K562 (cell line): Measurements from ENCODE around the gene IRAK3. TPM values are rescaled to one million over a fixed set of nuclear protein-coding genes. Genes with fewer than 3 reads are reported as not detected.

Experiments used
- CTBP1 ChIP-seq: fragments of 450-650 bp; IDR thresholded peaks from 2 replicates; pipeline ENCODE4 v1.6.1; 2016; ENCODE audit warnings: borderline replicate concordance
- JUN ChIP-seq, 2 experiments: sonication (generic) in 1 of 2; formaldehyde crosslinking in 1 of 2; IDR thresholded peaks; 2 replicates each; pipeline versions ENCODE4 v1.6.1 to v1.8.0; 2012 to 2022; ENCODE audit warnings: borderline replicate concordance in 2 of 2, mild to moderate bottlenecking in 2 of 2, improper control_type of control experiment in 1 of 2, low read depth in 1 of 2, low read length in 1 of 2, missing genetic modification reagents in 1 of 2
- RAD21 ChIP-seq, 2 experiments: fragments of 250-450 bp in 1 of 2; fragments of 450-650 bp in 1 of 2; sonication (Bioruptor Pico) in 1 of 2; formaldehyde crosslinking in 1 of 2; IDR thresholded peaks in 1 of 2; conservative IDR thresholded peaks in 1 of 2; 2 replicates each; pipeline versions ENCODE4 v1.4.0 to v1.8.0; 2020 to 2022; ENCODE audit warnings: mild to moderate bottlenecking in 2 of 2, moderate library complexity in 1 of 2
- TSHZ1 ChIP-seq: fragments of 250-450 bp; sonication (Bioruptor Pico); IDR thresholded peaks from 2 replicates; pipeline ENCODE4 v1.4.0; 2020; ENCODE audit warnings: mild to moderate bottlenecking, moderate library complexity
- ZNF384 ChIP-seq: IDR thresholded peaks from 2 replicates; pipeline ENCODE4 v1.6.1; 2012; ENCODE audit warnings: low read depth, low read length, improper control_type of control experiment
- ZNF76 ChIP-seq: fragments of 250-450 bp; sonication (Bioruptor Pico); IDR thresholded peaks from 2 replicates; pipeline ENCODE4 v1.4.0; 2020; ENCODE audit warnings: mild to moderate bottlenecking, moderate library complexity, borderline replicate concordance
- polyA plus RNA-seq, 8 experiments: library from polyadenylated mRNA; depleted of rRNA in 4 of 8; stranded (reverse) in 5 of 8; unstranded in 3 of 8; fragments of >200 nt; fragmentation: Nextera tagmentation in 2 of 8; fragmentation: Illumina TruSeq in 1 of 8; extraction: Ambion mirVana in 2 of 8; extraction: Trizol in 1 of 8; gene quantifications; 2 replicates each; pipeline versions ENCODE4 v1.2.1 to v1.2.3, GENCODE V29; 2011 to 2014; ENCODE audit warnings: inconsistent platforms in 1 of 8, missing spikeins in 1 of 8
- total RNA-seq, 7 experiments: library from RNA; depleted of rRNA in 6 of 7; stranded (reverse); fragments of >200 nt in 6 of 7; fragmentation: Illumina TruSeq in 2 of 7; extraction: Trizol in 2 of 7; gene quantifications; 2 replicates each; pipeline versions ENCODE4 v1.2.1 to v1.2.3, GENCODE V29; 2011 to 2021; ENCODE audit warnings: low replicate concordance in 1 of 7
- TF ChIP-seq, protein P1 (sequence below): fragments of 200-600 bp; sonication (generic); IDR thresholded peaks from one replicate; pipeline ENCODE4 v1.6.1; 2012; ENCODE audit warnings: mild to moderate bottlenecking, low read depth, low read length, inconsistent platforms
- TF ChIP-seq, protein P2 (sequence below), 3 experiments: IDR thresholded peaks in 2 of 3; conservative IDR thresholded peaks in 1 of 3; 2 replicates each; pipeline ENCODE4 v1.5.1; 2011 to 2012; ENCODE audit warnings: low read length in 3 of 3, mild to moderate bottlenecking in 3 of 3, control low read depth in 2 of 3, improper control_type of control experiment in 1 of 3, inconsistent platforms in 1 of 3, low read depth in 1 of 3, mixed read lengths in 1 of 3, moderate library complexity in 1 of 3; ENCODE audit not compliant: insufficient read depth in 2 of 3

IRAK3 gene
- total and polyA plus RNA-seq, 9 of the 15 experiments (the other 6 are each of a cell fraction or from before 2014, with no cell fraction given): 0.06 to 0.09 (median 0.07) TPM; not detected in 6

DNA sequence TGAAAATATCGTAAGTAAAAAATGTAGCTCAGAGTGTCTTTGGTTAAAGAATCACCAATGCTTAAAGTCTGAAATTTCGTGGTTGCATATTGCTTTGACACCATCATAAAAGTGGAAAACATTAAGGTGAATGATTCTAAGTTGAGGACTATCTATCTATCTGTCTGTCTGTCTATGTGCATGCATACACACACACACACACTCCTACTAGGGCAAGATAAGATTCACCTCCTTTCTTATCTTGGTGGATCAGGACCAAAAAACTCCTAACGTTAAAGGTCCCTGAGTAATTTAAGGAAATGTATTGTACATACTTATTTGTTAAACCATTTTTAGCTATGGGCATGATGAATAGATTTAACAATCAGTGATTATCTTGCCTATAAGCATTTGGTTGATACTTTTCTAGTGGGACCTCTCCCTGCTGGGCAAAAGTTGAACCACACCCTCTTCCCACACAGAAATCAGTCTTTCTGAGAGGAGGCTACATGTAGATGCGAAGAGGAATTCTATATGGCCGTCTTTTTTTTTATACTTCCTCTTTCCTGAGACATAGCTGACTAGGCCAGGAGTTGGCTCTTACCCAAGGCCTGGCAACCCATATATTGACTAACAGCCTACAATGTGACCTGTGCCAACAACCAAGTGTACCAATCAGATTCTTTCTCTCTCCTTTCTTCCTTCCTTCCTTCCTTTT, 39.2 kb upstream of the IRAK3 start (continued):
- TF ChIP-seq, protein P1, sequence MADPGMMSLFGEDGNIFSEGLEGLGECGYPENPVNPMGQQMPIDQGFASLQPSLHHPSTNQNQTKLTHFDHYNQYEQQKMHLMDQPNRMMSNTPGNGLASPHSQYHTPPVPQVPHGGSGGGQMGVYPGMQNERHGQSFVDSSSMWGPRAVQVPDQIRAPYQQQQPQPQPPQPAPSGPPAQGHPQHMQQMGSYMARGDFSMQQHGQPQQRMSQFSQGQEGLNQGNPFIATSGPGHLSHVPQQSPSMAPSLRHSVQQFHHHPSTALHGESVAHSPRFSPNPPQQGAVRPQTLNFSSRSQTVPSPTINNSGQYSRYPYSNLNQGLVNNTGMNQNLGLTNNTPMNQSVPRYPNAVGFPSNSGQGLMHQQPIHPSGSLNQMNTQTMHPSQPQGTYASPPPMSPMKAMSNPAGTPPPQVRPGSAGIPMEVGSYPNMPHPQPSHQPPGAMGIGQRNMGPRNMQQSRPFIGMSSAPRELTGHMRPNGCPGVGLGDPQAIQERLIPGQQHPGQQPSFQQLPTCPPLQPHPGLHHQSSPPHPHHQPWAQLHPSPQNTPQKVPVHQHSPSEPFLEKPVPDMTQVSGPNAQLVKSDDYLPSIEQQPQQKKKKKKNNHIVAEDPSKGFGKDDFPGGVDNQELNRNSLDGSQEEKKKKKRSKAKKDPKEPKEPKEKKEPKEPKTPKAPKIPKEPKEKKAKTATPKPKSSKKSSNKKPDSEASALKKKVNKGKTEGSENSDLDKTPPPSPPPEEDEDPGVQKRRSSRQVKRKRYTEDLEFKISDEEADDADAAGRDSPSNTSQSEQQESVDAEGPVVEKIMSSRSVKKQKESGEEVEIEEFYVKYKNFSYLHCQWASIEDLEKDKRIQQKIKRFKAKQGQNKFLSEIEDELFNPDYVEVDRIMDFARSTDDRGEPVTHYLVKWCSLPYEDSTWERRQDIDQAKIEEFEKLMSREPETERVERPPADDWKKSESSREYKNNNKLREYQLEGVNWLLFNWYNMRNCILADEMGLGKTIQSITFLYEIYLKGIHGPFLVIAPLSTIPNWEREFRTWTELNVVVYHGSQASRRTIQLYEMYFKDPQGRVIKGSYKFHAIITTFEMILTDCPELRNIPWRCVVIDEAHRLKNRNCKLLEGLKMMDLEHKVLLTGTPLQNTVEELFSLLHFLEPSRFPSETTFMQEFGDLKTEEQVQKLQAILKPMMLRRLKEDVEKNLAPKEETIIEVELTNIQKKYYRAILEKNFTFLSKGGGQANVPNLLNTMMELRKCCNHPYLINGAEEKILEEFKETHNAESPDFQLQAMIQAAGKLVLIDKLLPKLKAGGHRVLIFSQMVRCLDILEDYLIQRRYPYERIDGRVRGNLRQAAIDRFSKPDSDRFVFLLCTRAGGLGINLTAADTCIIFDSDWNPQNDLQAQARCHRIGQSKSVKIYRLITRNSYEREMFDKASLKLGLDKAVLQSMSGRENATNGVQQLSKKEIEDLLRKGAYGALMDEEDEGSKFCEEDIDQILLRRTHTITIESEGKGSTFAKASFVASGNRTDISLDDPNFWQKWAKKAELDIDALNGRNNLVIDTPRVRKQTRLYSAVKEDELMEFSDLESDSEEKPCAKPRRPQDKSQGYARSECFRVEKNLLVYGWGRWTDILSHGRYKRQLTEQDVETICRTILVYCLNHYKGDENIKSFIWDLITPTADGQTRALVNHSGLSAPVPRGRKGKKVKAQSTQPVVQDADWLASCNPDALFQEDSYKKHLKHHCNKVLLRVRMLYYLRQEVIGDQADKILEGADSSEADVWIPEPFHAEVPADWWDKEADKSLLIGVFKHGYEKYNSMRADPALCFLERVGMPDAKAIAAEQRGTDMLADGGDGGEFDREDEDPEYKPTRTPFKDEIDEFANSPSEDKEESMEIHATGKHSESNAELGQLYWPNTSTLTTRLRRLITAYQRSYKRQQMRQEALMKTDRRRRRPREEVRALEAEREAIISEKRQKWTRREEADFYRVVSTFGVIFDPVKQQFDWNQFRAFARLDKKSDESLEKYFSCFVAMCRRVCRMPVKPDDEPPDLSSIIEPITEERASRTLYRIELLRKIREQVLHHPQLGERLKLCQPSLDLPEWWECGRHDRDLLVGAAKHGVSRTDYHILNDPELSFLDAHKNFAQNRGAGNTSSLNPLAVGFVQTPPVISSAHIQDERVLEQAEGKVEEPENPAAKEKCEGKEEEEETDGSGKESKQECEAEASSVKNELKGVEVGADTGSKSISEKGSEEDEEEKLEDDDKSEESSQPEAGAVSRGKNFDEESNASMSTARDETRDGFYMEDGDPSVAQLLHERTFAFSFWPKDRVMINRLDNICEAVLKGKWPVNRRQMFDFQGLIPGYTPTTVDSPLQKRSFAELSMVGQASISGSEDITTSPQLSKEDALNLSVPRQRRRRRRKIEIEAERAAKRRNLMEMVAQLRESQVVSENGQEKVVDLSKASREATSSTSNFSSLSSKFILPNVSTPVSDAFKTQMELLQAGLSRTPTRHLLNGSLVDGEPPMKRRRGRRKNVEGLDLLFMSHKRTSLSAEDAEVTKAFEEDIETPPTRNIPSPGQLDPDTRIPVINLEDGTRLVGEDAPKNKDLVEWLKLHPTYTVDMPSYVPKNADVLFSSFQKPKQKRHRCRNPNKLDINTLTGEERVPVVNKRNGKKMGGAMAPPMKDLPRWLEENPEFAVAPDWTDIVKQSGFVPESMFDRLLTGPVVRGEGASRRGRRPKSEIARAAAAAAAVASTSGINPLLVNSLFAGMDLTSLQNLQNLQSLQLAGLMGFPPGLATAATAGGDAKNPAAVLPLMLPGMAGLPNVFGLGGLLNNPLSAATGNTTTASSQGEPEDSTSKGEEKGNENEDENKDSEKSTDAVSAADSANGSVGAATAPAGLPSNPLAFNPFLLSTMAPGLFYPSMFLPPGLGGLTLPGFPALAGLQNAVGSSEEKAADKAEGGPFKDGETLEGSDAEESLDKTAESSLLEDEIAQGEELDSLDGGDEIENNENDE: no peak
- TF ChIP-seq JUN (IDR thresholded peaks at IDR 0.05; ENCODE audit: borderline replicate concordance, low read depth, low read length) (no peak), JUN (CRISPR knock-in tag; IDR thresholded peaks at IDR 0.05; ENCODE audit: borderline replicate concordance) (no peak), CTBP1 (peak; percentile 55; the same call in 1 of the 2 replicates), ZNF76 (CRISPR knock-in tag) (no peak), ZNF384 (peak; percentile 49), RAD21 (CRISPR knock-in tag; conservative IDR thresholded peaks at IDR 0.05 in 1 of 2, IDR thresholded peaks at IDR 0.05 in 1 of 2) (0 out of 4 replicates have a peak, but pooled peaks of 1 of the 2 experiments have one; percentile 5), TSHZ1 (no peak)
- TF ChIP-seq, protein P2, sequence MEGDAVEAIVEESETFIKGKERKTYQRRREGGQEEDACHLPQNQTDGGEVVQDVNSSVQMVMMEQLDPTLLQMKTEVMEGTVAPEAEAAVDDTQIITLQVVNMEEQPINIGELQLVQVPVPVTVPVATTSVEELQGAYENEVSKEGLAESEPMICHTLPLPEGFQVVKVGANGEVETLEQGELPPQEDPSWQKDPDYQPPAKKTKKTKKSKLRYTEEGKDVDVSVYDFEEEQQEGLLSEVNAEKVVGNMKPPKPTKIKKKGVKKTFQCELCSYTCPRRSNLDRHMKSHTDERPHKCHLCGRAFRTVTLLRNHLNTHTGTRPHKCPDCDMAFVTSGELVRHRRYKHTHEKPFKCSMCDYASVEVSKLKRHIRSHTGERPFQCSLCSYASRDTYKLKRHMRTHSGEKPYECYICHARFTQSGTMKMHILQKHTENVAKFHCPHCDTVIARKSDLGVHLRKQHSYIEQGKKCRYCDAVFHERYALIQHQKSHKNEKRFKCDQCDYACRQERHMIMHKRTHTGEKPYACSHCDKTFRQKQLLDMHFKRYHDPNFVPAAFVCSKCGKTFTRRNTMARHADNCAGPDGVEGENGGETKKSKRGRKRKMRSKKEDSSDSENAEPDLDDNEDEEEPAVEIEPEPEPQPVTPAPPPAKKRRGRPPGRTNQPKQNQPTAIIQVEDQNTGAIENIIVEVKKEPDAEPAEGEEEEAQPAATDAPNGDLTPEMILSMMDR (IDR thresholded peaks at IDR 0.05 in 2 of 3, conservative IDR thresholded peaks at IDR 0.05 in 1 of 3; ENCODE audit: insufficient read depth in 2 of 3, low read depth in 1 of 3, low read length in 3 of 3): peak; percentile 12 to 40 (median 34); a peak in 2 of 6 replicates
